ENCODE measurements around the gene ERFE. TPM values are rescaled to one million over a fixed set of nuclear protein-coding genes. Genes with fewer than 3 reads are reported as not detected.

Gene ERFE
- total and polyA plus RNA-seq, 9 of the 15 experiments (the other 6 are each of a cell fraction or from before 2014, with no cell fraction given): 0.55 to 8.2 (median 3.7) TPM

DNA sequence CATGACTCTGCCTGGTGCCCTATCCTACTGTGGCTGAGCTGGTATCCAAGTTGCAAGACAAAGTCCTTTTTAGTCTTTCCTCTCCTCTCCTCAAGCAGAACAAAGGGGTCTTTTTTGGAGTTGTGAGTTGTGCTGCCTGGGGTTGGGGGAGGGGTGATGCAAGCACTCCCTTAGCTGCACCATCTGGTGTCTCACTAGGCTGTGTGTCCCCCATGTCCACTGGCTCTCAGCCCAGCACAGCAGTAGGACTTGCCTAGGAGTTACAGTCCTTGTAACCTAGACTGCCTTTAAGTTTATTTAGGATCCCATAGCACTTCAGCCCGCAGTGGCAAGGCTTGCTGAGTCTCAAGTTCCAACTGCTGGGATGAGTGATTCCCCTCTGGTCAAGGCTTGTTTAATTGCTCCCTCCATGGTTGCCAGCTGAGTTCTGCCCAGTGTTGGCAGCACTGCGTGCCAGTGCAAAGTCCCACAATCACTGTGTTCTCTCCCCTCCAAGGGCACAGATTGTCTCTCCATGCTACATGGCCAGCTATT, 57.9 kb downstream of the ERFE start:
- DNase-seq (ENCODE audit: extremely low read depth in 1 of 4, low spot score in 3 of 4) (no peak), ATAC-seq (no peak), FAIRE-seq (no peak)
- ChIA-PET POLR2A (interaction anchor here (0.7 kb wide), 1 partner anchor 9 kb away, joined by 3 read pairs; no protein-coding TSS in a partner anchor), CTCF (ENCODE audit: low intra/inter-chr PET ratio) (no interaction called here)
- Histone ChIP-seq H3K9ac (ENCODE audit: insufficient read depth in 1 of 2, low read depth in 2 of 2, low read length in 2 of 2) (no peak overlapping the region), H3K4me1 (replicated peaks in 1 of 2; ENCODE audit: control insufficient read depth in 2 of 2, insufficient read depth in 2 of 2, low read length in 2 of 2) (peaks cover 0 to 6% of the 10 kb centered on the region in 2 experiments; a peak in 1 of 5 replicates), H3K9me3 (replicated peaks; ENCODE audit: control insufficient read depth, insufficient read depth, low read depth, low read length) (no peaks in the 10 kb centered on the region), H4K20me1 (replicated peaks; ENCODE audit: control insufficient read depth, insufficient read depth, low read length) (no peaks in the 10 kb centered on the region), H3K36me3 (ENCODE audit: control insufficient read depth, insufficient read depth, low read length) (no peaks in the 10 kb centered on the region), H3K4me3 (no peak overlapping the region), H3K79me2 (ENCODE audit: control insufficient read depth, insufficient read depth, low read length) (no peaks in the 10 kb centered on the region), H3K27me3 (ENCODE audit: control insufficient read depth in 2 of 2, insufficient read depth in 2 of 2, low read length in 2 of 2) (no peaks in the 10 kb centered on the region), H3K27ac (ENCODE audit: extremely low read depth, low read depth, low read length) (no peak overlapping the region), H3K9me1 (ENCODE audit: control insufficient read depth, insufficient read depth, low read length) (no peaks in the 10 kb centered on the region), H2AFZ (ENCODE audit: low read depth, low read length) (no peak overlapping the region), H3K4me2 (ENCODE audit: insufficient read depth, low read length) (no peak overlapping the region)
- TF ChIP-seq, protein P1, sequence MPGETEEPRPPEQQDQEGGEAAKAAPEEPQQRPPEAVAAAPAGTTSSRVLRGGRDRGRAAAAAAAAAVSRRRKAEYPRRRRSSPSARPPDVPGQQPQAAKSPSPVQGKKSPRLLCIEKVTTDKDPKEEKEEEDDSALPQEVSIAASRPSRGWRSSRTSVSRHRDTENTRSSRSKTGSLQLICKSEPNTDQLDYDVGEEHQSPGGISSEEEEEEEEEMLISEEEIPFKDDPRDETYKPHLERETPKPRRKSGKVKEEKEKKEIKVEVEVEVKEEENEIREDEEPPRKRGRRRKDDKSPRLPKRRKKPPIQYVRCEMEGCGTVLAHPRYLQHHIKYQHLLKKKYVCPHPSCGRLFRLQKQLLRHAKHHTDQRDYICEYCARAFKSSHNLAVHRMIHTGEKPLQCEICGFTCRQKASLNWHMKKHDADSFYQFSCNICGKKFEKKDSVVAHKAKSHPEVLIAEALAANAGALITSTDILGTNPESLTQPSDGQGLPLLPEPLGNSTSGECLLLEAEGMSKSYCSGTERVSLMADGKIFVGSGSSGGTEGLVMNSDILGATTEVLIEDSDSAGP (CRISPR knock-in tag; IDR thresholded peaks at IDR 0.05): no peak
- TF ChIP-seq RBM39 (optimal IDR thresholded peaks at IDR 0.05; ENCODE audit: low read depth, low read length) (no peak), TRIM28 (IDR thresholded peaks at IDR 0.05) (no peak), CHD2 (IDR thresholded peaks at IDR 0.05; ENCODE audit: low read depth, low read length) (no peak)
- intact Hi-C loops (cut with micrococcal nuclease): no loop called here
- 11% methylated on average over 2 of the region's 2 CpGs for WGBS (ENCODE audit: insufficient coverage, low coverage, missing lambda C conversion rate)
- in situ Hi-C loops (cut with MboI): no loop called here
- BruUV-seq (replicated peaks): no TSS peak

Other genes with a start within 250 kb of the ERFE start
Only the 7 nearest of the 8 such genes appear.
- gene SCLY, start 98.0 kb upstream of the ERFE start, total RNA-seq (2014; rRNA removed): 22.3 and 32.0 TPM in 2 replicates
- gene SCLY, start 98.0 kb upstream of the ERFE start, total RNA-seq (2014; rRNA removed; fragmentation: Illumina TruSeq; extraction: Trizol): 18.7 and 21.1 TPM in 2 replicates
- 18.6 TPM in 2 replicates for gene SCLY, start 98.0 kb upstream of the ERFE start, total RNA-seq (2015; rRNA removed; fragmentation: Illumina TruSeq; extraction: Trizol)
- gene SCLY, start 98.0 kb upstream of the ERFE start, total RNA-seq (2021): 32.2 and 38.2 TPM in 2 replicates
- gene SCLY, start 98.0 kb upstream of the ERFE start, polyA plus RNA-seq (2011; rRNA removed): 15.6 and 17.1 TPM in 2 replicates
- gene SCLY, start 98.0 kb upstream of the ERFE start, polyA plus RNA-seq (2014; fragmentation: Illumina TruSeq; extraction: Trizol): 20.8 and 26.7 TPM in 2 replicates
- 1 to 10 TPM; 2.6 to 4.1 TPM for gene SCLY, start 98.0 kb upstream of the ERFE start, polyA plus RNA-seq (2014; fragmentation: Nextera tagmentation; extraction: Ambion mirVana)
- gene SCLY, start 98.0 kb upstream of the ERFE start, polyA plus RNA-seq (2014; rRNA removed): 23.9 and 27.4 TPM in 2 replicates
- 0.04 and 0.09 TPM in 2 replicates for gene ESPNL, start 58.6 kb upstream of the ERFE start, total RNA-seq (2014; rRNA removed)
- not detected in 2 replicates for gene ESPNL, start 58.6 kb upstream of the ERFE start, total RNA-seq (2014; rRNA removed; fragmentation: Illumina TruSeq; extraction: Trizol)
- gene ESPNL, start 58.6 kb upstream of the ERFE start, total RNA-seq (2015; rRNA removed; fragmentation: Illumina TruSeq; extraction: Trizol): 0.04 TPM in 2 replicates
- gene ESPNL, start 58.6 kb upstream of the ERFE start, total RNA-seq (2021): 0.04 and 0.09 TPM in 2 replicates
- gene ESPNL, start 58.6 kb upstream of the ERFE start, polyA plus RNA-seq (2011; rRNA removed): 0.04 and 0.07 TPM in 2 replicates
- gene ESPNL, start 58.6 kb upstream of the ERFE start, polyA plus RNA-seq (2014; fragmentation: Illumina TruSeq; extraction: Trizol): 0.03 and 0.08 TPM in 2 replicates
- not detected for gene ESPNL, start 58.6 kb upstream of the ERFE start, polyA plus RNA-seq (2014; fragmentation: Nextera tagmentation; extraction: Ambion mirVana)
- gene ESPNL, start 58.6 kb upstream of the ERFE start, polyA plus RNA-seq (2014; rRNA removed): 0.05 TPM in 1 of 2 replicates, not detected in the other
- gene KLHL30, start 20.3 kb upstream of the ERFE start, total RNA-seq (2014; rRNA removed): not detected in 2 replicates
- gene KLHL30, start 20.3 kb upstream of the ERFE start, total RNA-seq (2014; rRNA removed; fragmentation: Illumina TruSeq; extraction: Trizol): not detected in 2 replicates
- gene KLHL30, start 20.3 kb upstream of the ERFE start, total RNA-seq (2015; rRNA removed; fragmentation: Illumina TruSeq; extraction: Trizol): not detected in 2 replicates
- gene KLHL30, start 20.3 kb upstream of the ERFE start, total RNA-seq (2021): 0.04 TPM in 1 of 2 replicates, not detected in the other
- gene KLHL30, start 20.3 kb upstream of the ERFE start, polyA plus RNA-seq (2011; rRNA removed): 0.03 TPM in 1 of 2 replicates, not detected in the other
- not detected in 2 replicates for gene KLHL30, start 20.3 kb upstream of the ERFE start, polyA plus RNA-seq (2014; fragmentation: Illumina TruSeq; extraction: Trizol)
- not detected for gene KLHL30, start 20.3 kb upstream of the ERFE start, polyA plus RNA-seq (2014; fragmentation: Nextera tagmentation; extraction: Ambion mirVana)
- not detected in 2 replicates for gene KLHL30, start 20.3 kb upstream of the ERFE start, polyA plus RNA-seq (2014; rRNA removed)
- gene ILKAP, start 44.7 kb downstream of the ERFE start, total RNA-seq (2014; rRNA removed): 20.6 and 25.5 TPM in 2 replicates
- gene ILKAP, start 44.7 kb downstream of the ERFE start, total RNA-seq (2014; rRNA removed; fragmentation: Illumina TruSeq; extraction: Trizol): 19.4 and 20.7 TPM in 2 replicates
- gene ILKAP, start 44.7 kb downstream of the ERFE start, total RNA-seq (2015; rRNA removed; fragmentation: Illumina TruSeq; extraction: Trizol): 17.8 and 18.8 TPM in 2 replicates
- gene ILKAP, start 44.7 kb downstream of the ERFE start, total RNA-seq (2021): 29.4 and 31.8 TPM in 2 replicates
- 25.1 and 31.7 TPM in 2 replicates for gene ILKAP, start 44.7 kb downstream of the ERFE start, polyA plus RNA-seq (2011; rRNA removed)
- 24.8 and 25.0 TPM in 2 replicates for gene ILKAP, start 44.7 kb downstream of the ERFE start, polyA plus RNA-seq (2014; fragmentation: Illumina TruSeq; extraction: Trizol)
- gene ILKAP, start 44.7 kb downstream of the ERFE start, polyA plus RNA-seq (2014; fragmentation: Nextera tagmentation; extraction: Ambion mirVana): 1 to 10 TPM; 3.1 to 5.6 TPM
- gene ILKAP, start 44.7 kb downstream of the ERFE start, polyA plus RNA-seq (2014; rRNA removed): 43.9 and 46.7 TPM in 2 replicates
- 110 and 166 TPM in 2 replicates for gene HES6, start 81.1 kb downstream of the ERFE start, total RNA-seq (2014; rRNA removed)
- gene HES6, start 81.1 kb downstream of the ERFE start, total RNA-seq (2014; rRNA removed; fragmentation: Illumina TruSeq; extraction: Trizol): 12.8 and 17.8 TPM in 2 replicates
- gene HES6, start 81.1 kb downstream of the ERFE start, total RNA-seq (2015; rRNA removed; fragmentation: Illumina TruSeq; extraction: Trizol): 29.2 and 31.2 TPM in 2 replicates
- 123 and 133 TPM in 2 replicates for gene HES6, start 81.1 kb downstream of the ERFE start, total RNA-seq (2021)
- gene HES6, start 81.1 kb downstream of the ERFE start, polyA plus RNA-seq (2011; rRNA removed): 34.9 and 45.1 TPM in 2 replicates
- 20.0 and 27.6 TPM in 2 replicates for gene HES6, start 81.1 kb downstream of the ERFE start, polyA plus RNA-seq (2014; fragmentation: Illumina TruSeq; extraction: Trizol)
- 1 to 10 TPM; 6.2 to 9.0 TPM for gene HES6, start 81.1 kb downstream of the ERFE start, polyA plus RNA-seq (2014; fragmentation: Nextera tagmentation; extraction: Ambion mirVana)
- 131 and 180 TPM in 2 replicates for gene HES6, start 81.1 kb downstream of the ERFE start, polyA plus RNA-seq (2014; rRNA removed)
- gene PER2, start 129.6 kb downstream of the ERFE start, total RNA-seq (2014; rRNA removed): 3.9 and 4.7 TPM in 2 replicates
- gene PER2, start 129.6 kb downstream of the ERFE start, total RNA-seq (2014; rRNA removed; fragmentation: Illumina TruSeq; extraction: Trizol): 2.8 and 3.5 TPM in 2 replicates
- gene PER2, start 129.6 kb downstream of the ERFE start, total RNA-seq (2015; rRNA removed; fragmentation: Illumina TruSeq; extraction: Trizol): 2.5 and 2.6 TPM in 2 replicates
- gene PER2, start 129.6 kb downstream of the ERFE start, total RNA-seq (2021): 7.7 and 10.3 TPM in 2 replicates
- 2.4 and 3.1 TPM in 2 replicates for gene PER2, start 129.6 kb downstream of the ERFE start, polyA plus RNA-seq (2011; rRNA removed)
- 3.3 and 4.1 TPM in 2 replicates for gene PER2, start 129.6 kb downstream of the ERFE start, polyA plus RNA-seq (2014; fragmentation: Illumina TruSeq; extraction: Trizol)
- gene PER2, start 129.6 kb downstream of the ERFE start, polyA plus RNA-seq (2014; fragmentation: Nextera tagmentation; extraction: Ambion mirVana): 1 to 10 TPM; 1.1 to 1.8 TPM
- 2.9 and 3.1 TPM in 2 replicates for gene PER2, start 129.6 kb downstream of the ERFE start, polyA plus RNA-seq (2014; rRNA removed)
- 2.9 and 3.3 TPM in 2 replicates for gene TRAF3IP1, start 161.5 kb downstream of the ERFE start, total RNA-seq (2014; rRNA removed)
- gene TRAF3IP1, start 161.5 kb downstream of the ERFE start, total RNA-seq (2014; rRNA removed; fragmentation: Illumina TruSeq; extraction: Trizol): 3.4 and 3.9 TPM in 2 replicates
- 3.8 and 5.1 TPM in 2 replicates for gene TRAF3IP1, start 161.5 kb downstream of the ERFE start, total RNA-seq (2015; rRNA removed; fragmentation: Illumina TruSeq; extraction: Trizol)
- 5.5 and 7.4 TPM in 2 replicates for gene TRAF3IP1, start 161.5 kb downstream of the ERFE start, total RNA-seq (2021)
- gene TRAF3IP1, start 161.5 kb downstream of the ERFE start, polyA plus RNA-seq (2011; rRNA removed): 2.2 and 2.6 TPM in 2 replicates
- gene TRAF3IP1, start 161.5 kb downstream of the ERFE start, polyA plus RNA-seq (2014; fragmentation: Illumina TruSeq; extraction: Trizol): 4.3 and 6.2 TPM in 2 replicates
- gene TRAF3IP1, start 161.5 kb downstream of the ERFE start, polyA plus RNA-seq (2014; fragmentation: Nextera tagmentation; extraction: Ambion mirVana): 1 to 10 TPM; 1.3 to 1.4 TPM
- 3.2 and 4.5 TPM in 2 replicates for gene TRAF3IP1, start 161.5 kb downstream of the ERFE start, polyA plus RNA-seq (2014; rRNA removed)

Data from K562 (cell line).